Hematopoietic multipotent progenitor cell treated with erythropoietin and hydrocortisone succinate and interleukin-3 and kit ligand, for 15 days (in vitro differentiated cells): Measurements from ENCODE around the gene PSKH1.

ENCODE experiments used
- DNase-seq: peaks from one replicate; pipeline ENCODE4 v3.0.0-alpha.2; 2015; ENCODE audit warnings: low spot score

The PSKH1 gene

GRCh38 chr16:67868290-67868689 is 24.8 kb upstream of the PSKH1 start:
- DNase-seq, result no peak

- DNase-seq, result no peak
Observed at GRCh38 chr16:67869653-67870052, 23.4 kb upstream of the PSKH1 start.

- no peak for DNase-seq
Observed at GRCh38 chr16:67871256-67871655, 21.8 kb upstream of the PSKH1 start.

DNA sequence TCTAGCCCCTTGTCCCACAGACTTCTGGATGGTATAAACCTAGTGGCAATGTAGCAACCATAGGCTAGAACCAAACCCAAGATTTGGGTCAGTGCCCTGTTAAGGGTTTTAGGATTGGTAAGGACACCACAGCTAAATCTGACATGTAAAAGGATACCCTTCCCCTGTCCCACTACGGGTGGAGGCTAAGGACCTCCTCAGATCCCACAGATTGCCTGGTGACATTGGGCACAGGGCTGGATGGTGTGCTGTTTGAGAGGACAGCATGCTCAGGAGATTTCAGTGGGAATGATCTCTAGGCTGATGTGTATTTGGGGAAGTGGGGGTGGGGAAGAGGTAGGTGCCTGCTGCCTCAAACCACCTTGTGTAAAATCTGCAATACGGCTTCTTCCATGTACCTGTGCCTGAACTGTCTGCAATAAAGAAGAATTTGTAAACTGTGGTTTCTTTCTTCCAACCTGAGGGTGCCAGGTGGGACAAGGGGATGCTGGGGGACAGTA is 20.9 kb upstream of the PSKH1 start:
- no peak for DNase-seq

DNA sequence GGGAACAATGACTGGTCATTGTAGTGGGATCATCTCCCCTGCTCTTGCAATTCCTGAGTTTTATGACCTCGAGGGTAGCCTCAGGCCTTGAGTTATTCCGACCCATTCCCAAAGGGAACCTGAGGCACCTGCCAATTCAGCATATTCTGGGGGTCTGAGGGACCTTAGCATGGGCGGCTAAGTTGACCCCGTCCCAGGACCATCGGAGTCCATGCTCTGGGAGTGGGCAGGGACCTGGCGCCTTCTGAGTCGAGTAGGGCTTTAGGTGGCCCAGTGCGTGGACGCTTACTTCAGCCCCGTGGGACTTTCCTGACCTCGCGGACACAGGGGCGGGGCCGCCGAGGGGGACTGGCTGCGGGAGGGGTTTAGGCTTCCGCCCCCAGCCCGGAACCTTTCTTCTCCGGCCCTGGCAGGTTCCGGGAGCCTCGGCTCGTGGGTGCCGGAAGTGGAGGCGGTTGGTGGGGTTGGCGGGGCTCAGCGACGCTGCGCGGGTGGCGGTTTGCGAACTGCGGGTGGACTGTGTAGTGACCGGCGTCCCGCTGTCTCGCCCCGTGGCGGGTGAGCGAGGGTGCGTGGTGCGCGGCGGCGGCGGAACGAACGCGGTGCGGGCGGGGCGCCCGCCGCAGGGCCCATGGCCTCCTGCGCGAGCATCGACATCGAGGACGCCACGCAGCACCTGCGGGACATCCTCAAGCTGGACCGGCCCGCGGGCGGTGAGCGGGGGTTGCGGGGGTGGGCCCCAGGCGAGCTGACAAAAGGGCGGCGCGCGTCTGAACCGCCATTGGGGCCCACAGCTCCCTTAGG is 20.2 kb upstream of the PSKH1 start, which contains the start of gene EDC4:
TSS of gene EDC4 (plus strand) at position 422 of the 804 bp plus-strand sequence. CDS start at position 632, 210 bp downstream.
- DNase-seq, result peak; percentile 73

- DNase-seq, result no peak
Observed at GRCh38 chr16:67873435-67874370, 19.4 kb upstream of the PSKH1 start.

DNA sequence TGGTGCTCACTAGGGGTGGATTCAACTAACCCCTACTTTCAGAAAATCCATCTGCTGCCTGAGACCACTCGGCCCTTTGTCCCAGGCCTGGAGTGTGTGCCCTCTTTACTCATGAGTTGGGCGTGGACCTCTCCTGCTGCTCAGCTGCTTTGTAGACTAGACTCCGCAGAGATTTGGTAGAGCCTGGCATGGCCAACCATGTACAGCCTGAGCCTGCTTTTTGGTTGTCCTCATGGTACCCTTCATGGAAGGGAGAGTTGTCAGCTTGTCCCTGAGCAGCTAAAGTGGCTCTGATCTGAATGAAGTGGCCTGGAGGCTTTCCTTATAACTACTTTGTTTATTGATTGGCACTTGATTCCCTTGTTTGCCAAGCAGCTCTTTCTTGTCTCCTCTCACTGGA is 18.7 kb upstream of the PSKH1 start:
- no peak for DNase-seq

DNA sequence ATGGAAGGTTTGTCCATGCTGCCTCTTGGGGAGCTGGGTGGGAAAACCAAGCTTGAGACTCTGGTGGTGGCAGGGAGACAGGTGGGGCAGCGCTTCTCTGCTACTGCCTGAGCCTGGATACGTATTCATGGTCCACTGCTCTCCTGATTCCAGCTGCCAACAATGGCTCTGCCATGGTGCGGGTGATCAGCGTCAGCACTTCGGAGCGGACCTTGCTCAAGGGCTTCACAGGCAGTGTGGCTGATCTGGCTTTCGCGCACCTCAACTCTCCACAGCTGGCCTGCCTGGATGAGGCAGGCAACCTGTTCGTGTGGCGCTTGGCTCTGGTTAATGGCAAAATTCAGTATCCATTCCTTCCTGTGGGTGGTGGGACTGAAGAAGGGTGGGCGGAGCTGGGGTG is 16.0 kb upstream of the PSKH1 start:
- no peak for DNase-seq

- DNase-seq, result no peak
Observed at GRCh38 chr16:67878232-67878631, 14.8 kb upstream of the PSKH1 start.

GRCh38 chr16:67878846-67879245 is 14.2 kb upstream of the PSKH1 start:
- DNase-seq, result no peak

GRCh38 chr16:67879462-67879861 is 13.6 kb upstream of the PSKH1 start:
- DNase-seq, result no peak

DNA sequence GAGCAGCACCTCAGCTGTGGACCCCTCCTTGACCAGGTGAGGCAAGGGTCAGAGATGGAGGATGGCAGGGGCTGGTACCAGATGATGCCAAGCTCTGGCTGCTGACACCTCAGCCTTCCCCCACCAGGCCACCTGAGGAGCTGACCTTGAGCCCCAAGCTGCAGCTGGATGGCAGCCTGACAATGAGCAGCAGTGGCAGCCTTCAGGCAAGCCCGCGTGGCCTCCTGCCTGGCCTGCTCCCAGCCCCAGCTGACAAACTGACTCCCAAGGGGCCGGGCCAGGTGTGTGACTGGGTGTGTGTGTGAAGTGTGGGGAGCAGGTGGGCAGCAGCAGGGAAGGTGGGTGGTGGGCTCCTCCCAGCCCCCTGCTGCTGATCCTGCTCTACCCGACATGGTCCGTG is 13.1 kb upstream of the PSKH1 start:
- no peak for DNase-seq

DNA sequence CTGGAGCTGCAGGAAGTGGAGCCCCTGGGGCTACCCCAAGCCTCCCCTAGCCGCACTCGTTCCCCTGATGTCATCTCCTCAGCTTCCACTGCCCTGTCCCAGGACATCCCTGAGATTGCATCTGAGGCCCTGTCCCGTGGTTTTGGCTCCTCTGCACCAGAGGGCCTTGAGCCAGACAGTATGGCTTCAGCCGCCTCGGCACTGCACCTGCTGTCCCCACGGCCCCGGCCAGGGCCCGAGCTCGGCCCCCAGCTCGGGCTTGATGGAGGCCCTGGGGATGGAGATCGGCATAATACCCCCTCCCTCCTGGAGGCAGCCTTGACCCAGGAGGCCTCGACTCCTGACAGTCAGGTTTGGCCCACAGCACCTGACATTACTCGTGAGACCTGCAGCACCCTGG is 12.5 kb upstream of the PSKH1 start:
- DNase-seq, result no peak

DNA sequence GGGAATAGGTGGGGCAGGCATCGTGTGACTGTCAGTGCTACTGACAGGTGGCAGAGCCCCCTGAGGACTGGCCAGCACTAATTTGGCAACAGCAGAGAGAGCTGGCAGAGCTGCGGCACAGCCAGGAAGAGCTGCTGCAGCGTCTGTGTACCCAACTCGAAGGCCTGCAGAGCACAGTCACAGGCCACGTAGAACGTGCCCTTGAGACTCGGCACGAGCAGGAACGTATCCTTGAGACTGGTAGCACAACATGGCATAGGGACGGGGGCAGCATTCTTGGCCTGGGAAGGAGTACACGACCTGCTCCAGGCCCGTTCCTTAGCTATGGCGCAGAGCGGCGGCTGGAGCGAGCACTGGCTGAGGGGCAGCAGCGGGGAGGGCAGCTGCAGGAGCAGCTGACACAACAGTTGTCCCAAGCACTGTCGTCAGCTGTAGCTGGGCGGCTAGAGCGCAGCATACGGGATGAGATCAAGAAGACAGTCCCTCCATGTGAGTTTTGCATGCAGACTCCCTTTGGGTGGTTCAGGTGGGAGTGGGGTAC is 11.4 kb upstream of the PSKH1 start:
- no peak for DNase-seq

GRCh38 chr16:67882374-67883145 is 10.5 kb upstream of the PSKH1 start:
- DNase-seq, result no peak

GRCh38 chr16:67883146-67883871 is 9.7 kb upstream of the PSKH1 start:
- DNase-seq, result no peak

DNA sequence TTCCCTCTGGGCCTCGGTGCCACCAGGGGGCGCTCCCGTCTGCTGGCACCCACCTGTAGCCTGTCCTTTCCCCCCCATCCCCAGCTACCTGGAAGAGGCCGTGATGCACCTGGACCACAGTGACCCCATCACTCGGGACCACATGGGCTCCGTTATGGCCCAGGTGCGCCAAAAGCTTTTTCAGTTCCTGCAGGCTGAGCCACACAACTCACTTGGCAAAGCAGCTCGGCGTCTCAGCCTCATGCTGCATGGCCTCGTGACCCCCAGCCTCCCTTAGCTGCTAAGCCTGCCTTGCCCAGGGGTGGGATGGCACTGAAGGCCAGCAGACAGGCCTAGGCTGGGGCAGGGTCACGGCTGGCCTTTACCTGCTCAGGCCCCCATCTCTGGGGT is 9.2 kb upstream of the PSKH1 start:
- DNase-seq, result peak; percentile 72

DNA sequence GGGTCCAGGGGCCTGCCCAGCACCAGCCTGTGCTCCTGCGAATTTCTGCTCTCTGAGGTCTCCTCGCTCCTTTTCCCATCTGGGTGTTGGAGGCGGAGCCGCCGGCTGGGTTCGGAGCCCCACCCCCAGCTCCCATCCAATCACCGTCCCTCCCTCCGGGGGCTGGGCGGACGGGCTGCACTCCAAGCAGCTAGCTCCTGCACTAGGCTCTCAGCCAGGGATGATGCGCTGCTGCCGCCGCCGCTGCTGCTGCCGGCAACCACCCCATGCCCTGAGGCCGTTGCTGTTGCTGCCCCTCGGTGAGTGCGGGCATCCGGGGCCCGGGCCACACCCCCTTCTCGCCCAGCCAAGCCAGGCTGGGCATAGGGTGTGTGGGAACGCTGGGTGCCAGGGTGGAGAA is 8.4 kb upstream of the PSKH1 start, which contains the start of gene NRN1L:
TSS of gene NRN1L (plus strand) at position 202 of the 400 bp plus-strand sequence. CDS start at position 221, 19 bp downstream.
- DNase-seq, result no peak

DNA sequence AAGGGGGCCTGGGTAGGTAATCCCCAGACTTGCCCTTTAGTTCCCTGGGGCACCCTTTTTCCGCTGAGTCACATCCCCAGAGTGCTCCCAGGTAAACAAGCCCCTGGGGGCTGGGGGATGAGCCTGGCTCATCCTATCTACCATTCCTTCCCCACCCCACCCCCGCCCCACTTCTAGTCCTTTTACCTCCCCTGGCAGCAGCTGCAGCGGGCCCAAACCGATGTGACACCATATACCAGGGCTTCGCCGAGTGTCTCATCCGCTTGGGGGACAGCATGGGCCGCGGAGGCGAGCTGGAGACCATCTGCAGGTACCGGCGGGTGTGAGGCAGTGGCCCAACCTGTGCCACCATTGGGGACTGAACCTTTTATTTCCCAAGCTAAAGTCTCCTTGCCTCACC is 7.5 kb upstream of the PSKH1 start:
- no peak for DNase-seq

DNA sequence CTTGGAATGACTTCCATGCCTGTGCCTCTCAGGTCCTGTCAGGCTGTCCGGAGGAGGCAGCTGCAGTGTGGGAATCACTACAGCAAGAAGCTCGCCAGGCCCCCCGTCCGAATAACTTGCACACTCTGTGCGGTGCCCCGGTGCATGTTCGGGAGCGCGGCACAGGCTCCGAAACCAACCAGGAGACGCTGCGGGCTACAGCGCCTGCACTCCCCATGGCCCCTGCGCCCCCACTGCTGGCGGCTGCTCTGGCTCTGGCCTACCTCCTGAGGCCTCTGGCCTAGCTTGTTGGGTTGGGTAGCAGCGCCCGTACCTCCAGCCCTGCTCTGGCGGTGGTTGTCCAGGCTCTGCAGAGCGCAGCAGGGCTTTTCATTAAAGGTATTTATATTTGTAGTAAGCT is 7.1 kb upstream of the PSKH1 start:
- DNase-seq, result no peak

- no peak for DNase-seq
Observed at GRCh38 chr16:67886387-67886786, 6.7 kb upstream of the PSKH1 start.
